GM12865 (cell line): ENCODE data around the gene FETUB.

Experiments used
- DNase-seq: peaks from one replicate; pipeline ENCODE4 v3.0.0; 2010; ENCODE audit warnings: low read depth
- H3K4me3 ChIP-seq: 2 replicates; pipeline ENCODE4 v1.5.1; 2011; ENCODE audit warnings: mild to moderate bottlenecking, low read depth, low read length, control low read depth
- TF ChIP-seq, protein P1 (sequence below): IDR thresholded peaks from 2 replicates; pipeline ENCODE4 v1.5.1; 2011; ENCODE audit warnings: low read length, control low read depth, low read depth, inconsistent platforms; ENCODE audit not compliant: insufficient read depth; ENCODE audit errors: missing control alignments

Gene FETUB, protein sequence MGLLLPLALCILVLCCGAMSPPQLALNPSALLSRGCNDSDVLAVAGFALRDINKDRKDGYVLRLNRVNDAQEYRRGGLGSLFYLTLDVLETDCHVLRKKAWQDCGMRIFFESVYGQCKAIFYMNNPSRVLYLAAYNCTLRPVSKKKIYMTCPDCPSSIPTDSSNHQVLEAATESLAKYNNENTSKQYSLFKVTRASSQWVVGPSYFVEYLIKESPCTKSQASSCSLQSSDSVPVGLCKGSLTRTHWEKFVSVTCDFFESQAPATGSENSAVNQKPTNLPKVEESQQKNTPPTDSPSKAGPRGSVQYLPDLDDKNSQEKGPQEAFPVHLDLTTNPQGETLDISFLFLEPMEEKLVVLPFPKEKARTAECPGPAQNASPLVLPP

DNA sequence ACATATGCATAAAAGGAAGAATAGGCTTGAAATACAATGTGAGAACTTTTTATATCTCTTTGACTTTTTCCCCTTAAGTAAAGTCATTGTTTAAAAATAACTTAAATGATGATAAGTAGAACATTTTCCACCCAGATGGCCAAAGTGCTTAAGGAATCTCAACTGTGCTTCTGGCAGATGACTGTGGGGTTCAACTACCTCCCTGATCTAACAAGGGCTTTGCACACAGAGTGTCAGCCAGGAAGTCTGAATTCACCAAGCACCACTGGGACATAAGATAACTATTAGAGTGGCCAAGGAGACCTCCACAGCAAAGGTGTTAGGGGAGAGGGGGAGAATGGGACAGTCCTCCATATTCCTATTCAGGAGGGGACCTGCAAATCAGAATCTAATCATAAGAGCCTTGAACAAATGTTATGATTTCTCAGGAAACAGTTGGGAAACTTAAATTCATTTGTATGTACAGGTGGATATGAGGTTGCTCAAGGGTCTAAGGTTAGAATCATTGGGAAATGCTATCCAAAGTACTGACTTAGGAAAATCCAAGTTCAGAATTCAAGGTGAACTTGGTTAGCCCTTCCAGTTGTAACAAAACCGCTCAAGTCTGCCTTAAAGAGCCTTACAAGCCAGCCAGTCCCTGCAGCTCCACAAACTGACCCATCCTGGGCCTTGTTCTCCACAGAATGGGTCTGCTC is at the start of gene FETUB:
FETUB (plus strand) TSS at position 622 of the 695 bp plus-strand sequence; CDS start at position 684, 62 bp downstream.
- TF ChIP-seq, protein P1, sequence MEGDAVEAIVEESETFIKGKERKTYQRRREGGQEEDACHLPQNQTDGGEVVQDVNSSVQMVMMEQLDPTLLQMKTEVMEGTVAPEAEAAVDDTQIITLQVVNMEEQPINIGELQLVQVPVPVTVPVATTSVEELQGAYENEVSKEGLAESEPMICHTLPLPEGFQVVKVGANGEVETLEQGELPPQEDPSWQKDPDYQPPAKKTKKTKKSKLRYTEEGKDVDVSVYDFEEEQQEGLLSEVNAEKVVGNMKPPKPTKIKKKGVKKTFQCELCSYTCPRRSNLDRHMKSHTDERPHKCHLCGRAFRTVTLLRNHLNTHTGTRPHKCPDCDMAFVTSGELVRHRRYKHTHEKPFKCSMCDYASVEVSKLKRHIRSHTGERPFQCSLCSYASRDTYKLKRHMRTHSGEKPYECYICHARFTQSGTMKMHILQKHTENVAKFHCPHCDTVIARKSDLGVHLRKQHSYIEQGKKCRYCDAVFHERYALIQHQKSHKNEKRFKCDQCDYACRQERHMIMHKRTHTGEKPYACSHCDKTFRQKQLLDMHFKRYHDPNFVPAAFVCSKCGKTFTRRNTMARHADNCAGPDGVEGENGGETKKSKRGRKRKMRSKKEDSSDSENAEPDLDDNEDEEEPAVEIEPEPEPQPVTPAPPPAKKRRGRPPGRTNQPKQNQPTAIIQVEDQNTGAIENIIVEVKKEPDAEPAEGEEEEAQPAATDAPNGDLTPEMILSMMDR, result no peak
- no peak for DNase-seq
- H3K4me3 ChIP-seq, result no peak within 1 kb of the TSS

DNA sequence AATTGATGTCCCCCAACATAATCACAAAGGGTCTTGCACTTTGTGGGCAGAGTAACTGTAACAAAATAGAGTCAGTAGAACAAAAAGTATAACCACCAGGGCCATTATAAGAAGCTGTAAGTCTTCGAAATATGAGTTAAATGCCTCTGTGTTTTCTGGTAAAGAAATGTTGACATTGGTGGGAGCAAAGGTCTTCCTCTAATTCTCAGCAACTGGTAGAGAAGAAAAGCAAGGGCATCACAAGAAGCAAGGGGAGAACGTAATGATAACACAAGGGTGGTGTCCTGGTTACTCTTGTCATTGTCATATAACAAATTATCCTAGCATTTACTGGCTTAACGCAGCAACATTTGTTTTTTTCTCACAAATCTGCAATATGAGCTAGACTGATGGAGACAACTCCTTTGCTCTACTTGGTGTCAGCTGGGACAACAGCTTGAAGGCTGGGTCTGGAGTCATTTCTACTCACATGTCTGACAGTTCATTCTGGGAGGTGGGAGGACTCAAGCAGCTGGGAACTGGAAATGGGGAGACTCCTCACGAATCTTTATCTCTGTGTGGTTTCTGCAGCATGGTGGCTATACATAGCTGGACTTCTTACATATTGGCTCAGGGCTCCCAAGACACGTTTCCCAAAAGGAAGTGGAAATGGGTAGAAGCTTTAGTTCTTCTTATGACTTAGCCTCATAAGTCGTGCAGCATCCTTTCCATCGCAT is 49.5 kb upstream of the FETUB start:
- TF ChIP-seq, protein P1, result no peak
- no peak for DNase-seq
- H3K4me3 ChIP-seq, result no peak overlapping the region

DNA sequence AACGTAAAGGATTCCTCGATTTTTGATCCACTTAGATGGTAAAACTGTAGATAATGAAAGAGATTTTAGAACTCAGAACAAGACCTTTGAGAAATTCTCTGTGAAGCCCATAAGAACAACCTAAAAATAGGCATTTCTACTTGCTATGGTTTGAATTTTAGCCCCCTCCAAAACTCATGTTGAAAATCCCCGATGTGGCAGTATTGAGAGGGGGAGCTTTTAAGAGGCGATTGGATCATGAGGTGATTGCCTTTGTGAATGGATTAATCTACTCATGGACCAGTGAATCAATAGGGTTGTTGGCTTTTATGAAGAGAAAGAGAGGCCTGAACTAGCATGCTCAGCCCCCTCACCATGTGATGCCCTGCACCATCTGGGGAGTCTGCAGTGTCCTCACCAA is 47.5 kb upstream of the FETUB start:
- TF ChIP-seq, protein P1, result no peak
- DNase-seq, result no peak
- no peak overlapping the region for H3K4me3 ChIP-seq

DNA sequence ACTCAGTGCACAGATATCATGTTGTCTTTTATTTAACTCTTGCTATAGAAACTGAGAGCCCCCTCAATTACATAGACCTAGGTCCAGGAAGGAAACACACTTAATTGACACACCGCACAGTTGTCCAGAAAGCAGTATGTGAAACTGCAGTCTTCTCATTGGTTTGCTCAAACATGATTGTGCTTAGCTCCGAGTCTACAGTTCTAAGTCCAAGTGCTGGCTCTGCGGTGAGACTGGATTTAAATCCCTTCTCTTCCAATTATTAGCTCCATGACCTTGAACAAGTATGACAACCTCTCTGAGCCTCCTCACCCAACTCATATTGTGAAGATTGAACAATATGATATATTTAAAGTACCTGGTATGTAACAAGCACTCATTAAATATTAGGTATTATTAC is 46.3 kb upstream of the FETUB start:
- H3K4me3 ChIP-seq, result no peak overlapping the region
- no peak for DNase-seq
- TF ChIP-seq, protein P1, result no peak

DNA sequence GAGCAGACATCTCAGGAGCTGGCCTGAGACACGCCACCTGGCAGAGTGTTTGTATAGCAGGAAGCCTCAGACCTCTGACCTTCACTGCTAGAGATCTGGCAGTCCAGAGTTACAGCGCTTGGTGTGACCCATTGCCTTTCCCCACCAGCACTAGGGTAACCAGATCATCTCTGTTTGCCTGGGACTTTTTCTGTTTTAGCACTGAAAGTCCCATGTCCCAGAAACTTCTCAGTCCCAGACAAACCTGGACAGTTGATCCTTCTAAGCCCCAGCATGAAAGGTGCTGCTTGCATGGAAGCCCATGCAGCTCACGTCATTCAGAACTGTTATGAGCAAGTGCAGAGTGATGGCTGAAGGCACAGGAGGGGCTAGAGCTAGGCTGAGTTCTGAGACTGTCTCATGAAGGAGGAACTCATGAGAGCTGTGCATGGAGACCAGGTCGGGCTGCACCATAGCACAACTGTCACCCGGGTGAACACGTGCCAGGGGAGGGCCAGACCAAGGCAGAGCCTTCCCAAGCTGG is 45.5 kb upstream of the FETUB start:
- TF ChIP-seq, protein P1, result no peak
- DNase-seq, result no peak
- no peak overlapping the region for H3K4me3 ChIP-seq

DNA sequence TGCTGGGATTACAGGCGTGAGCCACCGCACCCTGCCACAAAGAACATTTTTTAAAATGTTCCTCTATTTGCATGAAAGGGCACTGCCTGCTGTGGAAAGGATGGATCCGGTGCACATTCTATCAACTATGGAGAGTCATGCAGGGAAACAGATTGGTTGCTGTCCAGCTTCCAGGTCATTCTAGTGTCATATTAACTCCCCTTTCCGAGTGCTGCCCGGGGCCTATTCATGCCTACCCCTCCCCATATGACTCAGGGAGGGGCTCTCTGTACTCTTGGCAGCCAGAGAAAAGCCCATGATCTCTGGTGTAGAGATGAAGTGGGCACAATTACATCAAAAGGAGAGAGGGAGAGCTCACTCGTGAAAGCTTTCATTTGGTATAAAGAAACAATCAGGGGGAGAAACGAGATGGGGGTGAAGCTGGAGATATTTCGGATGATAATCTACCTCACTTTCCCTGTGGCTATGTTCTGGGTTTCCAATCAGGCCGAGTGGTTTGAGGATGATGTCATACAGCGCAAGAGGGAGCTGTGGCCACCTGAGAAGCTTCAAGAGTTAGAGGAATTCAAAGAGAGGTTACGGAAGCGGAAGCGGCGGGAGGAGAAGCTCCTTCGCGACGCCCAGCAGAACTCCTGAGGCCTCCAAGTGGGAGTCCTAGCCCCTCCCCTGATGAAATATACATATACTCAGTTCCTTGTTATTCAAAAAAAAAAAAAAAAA is 43.5 kb upstream of the FETUB start:
- H3K4me3 ChIP-seq, result no peak overlapping the region
- DNase-seq, result no peak
- TF ChIP-seq, protein P1, result no peak
